Heart left ventricle (tissue), 13 donors: ENCODE measurements around the gene YEATS2.

Source experiments
- POLR2A ChIP-seq, 2 donors: fragments of 450-650 bp; IDR thresholded peaks; one replicate each; pipeline ENCODE4 v1.6.1; 2017; ENCODE audit warnings: antibody characterized with exemption in 2 of 2, mild to moderate bottlenecking in 2 of 2, moderate library complexity in 2 of 2
- TF ChIP-seq, protein P1 (sequence below), 12 donors: fragments of 200-600 bp; sonication (generic) in 4 of 12; IDR thresholded peaks; one replicate each; pipeline versions ENCODE4 v1.5.0 to v1.8.0; 2018 to 2022; ENCODE audit warnings: antibody characterized with exemption in 12 of 12, mild to moderate bottlenecking in 5 of 12
- donor health status: ischemic (EF 13 %, LVEDD 7.1; RV severe dilation, severe dysfunction).
- donor health status: DM: no; HTN: yes; CAD: no.
- donor health status: DM: no; HTN: no; CAD: no.
- donor health status: ischemic (EF 25% LVEDD 6.9; RV normal size, moderate dysfunction).
- donor health status: ischemic (EF 25% LVEDD 5.7; RV mildly dilated, moderate dysfunction).
- donor health status: ischemic (EF 35%, LVEDD 5.7; RV mildly dilated, moderate dysfunction).
- donor health status: nonischemic (EF 11% LVEDD 7.7; RV severe dilation, severe dysfunction).
- donor health status: DM: yes; HTN: yes; CAD: no.
- donor health status: PGD.
- donor health status: ischemic (EF 29% LVEDD 5.4; RV normal size, mild dysfunction).
- donor health status: nonischemic (EF 23%, LVEDD 6.1; RV moderate dilation, normal function).

DNA sequence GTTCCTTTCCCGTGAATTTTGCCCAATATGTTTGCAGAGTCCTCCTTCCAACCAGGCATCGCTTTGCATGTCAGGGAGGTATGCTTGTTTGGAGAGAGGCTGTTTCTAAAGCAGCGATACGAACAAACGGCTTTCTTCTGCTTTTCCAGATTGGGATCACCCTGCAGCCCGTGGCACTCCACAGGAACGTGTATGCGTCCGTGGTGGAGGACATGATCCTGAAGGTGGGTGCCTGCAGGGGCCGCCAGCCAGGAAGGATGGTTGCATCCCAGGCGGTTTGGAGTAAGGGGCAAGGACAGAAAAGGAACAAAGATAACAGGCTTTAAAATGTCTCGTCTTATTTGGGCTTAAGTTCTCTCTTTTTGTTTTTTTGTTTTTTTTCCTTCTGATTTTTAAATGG, 110.3 kb downstream of the YEATS2 start:
- TF ChIP-seq, protein P1, sequence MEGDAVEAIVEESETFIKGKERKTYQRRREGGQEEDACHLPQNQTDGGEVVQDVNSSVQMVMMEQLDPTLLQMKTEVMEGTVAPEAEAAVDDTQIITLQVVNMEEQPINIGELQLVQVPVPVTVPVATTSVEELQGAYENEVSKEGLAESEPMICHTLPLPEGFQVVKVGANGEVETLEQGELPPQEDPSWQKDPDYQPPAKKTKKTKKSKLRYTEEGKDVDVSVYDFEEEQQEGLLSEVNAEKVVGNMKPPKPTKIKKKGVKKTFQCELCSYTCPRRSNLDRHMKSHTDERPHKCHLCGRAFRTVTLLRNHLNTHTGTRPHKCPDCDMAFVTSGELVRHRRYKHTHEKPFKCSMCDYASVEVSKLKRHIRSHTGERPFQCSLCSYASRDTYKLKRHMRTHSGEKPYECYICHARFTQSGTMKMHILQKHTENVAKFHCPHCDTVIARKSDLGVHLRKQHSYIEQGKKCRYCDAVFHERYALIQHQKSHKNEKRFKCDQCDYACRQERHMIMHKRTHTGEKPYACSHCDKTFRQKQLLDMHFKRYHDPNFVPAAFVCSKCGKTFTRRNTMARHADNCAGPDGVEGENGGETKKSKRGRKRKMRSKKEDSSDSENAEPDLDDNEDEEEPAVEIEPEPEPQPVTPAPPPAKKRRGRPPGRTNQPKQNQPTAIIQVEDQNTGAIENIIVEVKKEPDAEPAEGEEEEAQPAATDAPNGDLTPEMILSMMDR (IDR thresholded peaks at IDR 0.05): no peak
- no peak for TF ChIP-seq POLR2A (IDR thresholded peaks at IDR 0.05)
